ENCODE data around the gene OR8B4. TPM values are rescaled to one million over a fixed set of nuclear protein-coding genes. Genes with fewer than 3 reads are reported as not detected.
"Not testable (repeated sequence)": the region's sequence is repeated elsewhere in the genome, so short reads cannot be mapped to it uniquely, and the experiment has no call there.

The OR8B4 gene
- total RNA-seq, 1 experiment from 2014 or later = not detected

GRCh38 chr11:124463990-124464389, 39.3 kb upstream of the OR8B4 start:
- intact Hi-C loops (cut with micrococcal nuclease; ENCODE audit: unreplicated experiment) = no loop called here

GRCh38 chr11:124463324-124463723, 38.7 kb upstream of the OR8B4 start:
- H3K9me3 ChIP-seq = 0 out of 2 replicates have a peak, but pooled peaks cover 5% of the 10 kb centered on the region
- no TSS peak for BruUV-seq (replicated peaks)
- Mint-ChIP-seq H3K4me1 (ENCODE audit: low read depth, unreplicated experiment) (no peaks in the 10 kb centered on the region), H3K27ac (ENCODE audit: unreplicated experiment) (no peak overlapping the region), H3K27me3 (ENCODE audit: insufficient read depth, unreplicated experiment) (peaks cover 18% of the 10 kb centered on the region), H3K36me3 (ENCODE audit: insufficient read depth, unreplicated experiment) (no peaks in the 10 kb centered on the region), H3K9me3 (ENCODE audit: unreplicated experiment) (peaks cover 18% of the 10 kb centered on the region), H3K4me3 (ENCODE audit: unreplicated experiment) (no peak overlapping the region)
- ChIA-PET POLR2A (no interaction called here), CTCF (no interaction called here)
- no peaks in the 10 kb centered on the region for H3K27me3 ChIP-seq (replicated peaks; ENCODE audit: control insufficient read depth, insufficient read depth, low read length)
- intact Hi-C loops (cut with micrococcal nuclease; ENCODE audit: unreplicated experiment) = no loop called here
- no peak for DNase-seq
- no peak overlapping the region for H3K4me3 ChIP-seq (ENCODE audit: low read depth, low read length)
- H3K4me1 ChIP-seq = no peaks in the 10 kb centered on the region
- no peak for TF ChIP-seq CTCF (IDR thresholded peaks at IDR 0.05; ENCODE audit: insufficient read depth in 1 of 2, low read depth in 1 of 2, low read length in 1 of 2, severe bottlenecking in 1 of 2, unreplicated experiment in 1 of 2)
- no peaks in the 10 kb centered on the region for H3K36me3 ChIP-seq (ENCODE audit: control insufficient read depth, insufficient read depth, low read length)

More at GRCh38 chr11:124463990-124464389, 39.3 kb upstream of the OR8B4 start:
- H3K9me3 Mint-ChIP-seq (ENCODE audit: unreplicated experiment) = peaks cover 18% of the 10 kb centered on the region
- TF ChIP-seq CTCF (IDR thresholded peaks at IDR 0.05; ENCODE audit: insufficient read depth in 1 of 2, low read depth in 1 of 2, low read length in 1 of 2, severe bottlenecking in 1 of 2, unreplicated experiment in 1 of 2) = no peak
- H3K4me3 Mint-ChIP-seq (ENCODE audit: unreplicated experiment) = no peak overlapping the region
- Histone ChIP-seq H3K9me3 (0 out of 2 replicates have a peak, but pooled peaks cover 5% of the 10 kb centered on the region), H3K4me1 (no peaks in the 10 kb centered on the region), H3K27me3 (replicated peaks; ENCODE audit: control insufficient read depth, insufficient read depth, low read length) (no peaks in the 10 kb centered on the region), H3K36me3 (ENCODE audit: control insufficient read depth, insufficient read depth, low read length) (no peaks in the 10 kb centered on the region), H3K4me3 (ENCODE audit: low read depth, low read length) (no peak overlapping the region)
- H3K4me1 Mint-ChIP-seq (ENCODE audit: low read depth, unreplicated experiment) = no peaks in the 10 kb centered on the region
- H3K27ac Mint-ChIP-seq (ENCODE audit: unreplicated experiment) = no peak overlapping the region
- POLR2A ChIA-PET = no interaction called here
- no TSS peak for BruUV-seq (replicated peaks)
- DNase-seq = no peak
- H3K36me3 Mint-ChIP-seq (ENCODE audit: insufficient read depth, unreplicated experiment) = no peaks in the 10 kb centered on the region
- CTCF ChIA-PET = no interaction called here
- peaks cover 16% of the 10 kb centered on the region for H3K27me3 Mint-ChIP-seq (ENCODE audit: insufficient read depth, unreplicated experiment)

GRCh38 chr11:124460459-124460858, 35.8 kb upstream of the OR8B4 start:
- Histone ChIP-seq H3K4me1 (no peaks in the 10 kb centered on the region), H3K4me3 (ENCODE audit: low read depth, low read length) (no peak overlapping the region), H3K9me3 (0 out of 2 replicates have a peak, but pooled peaks cover 5% of the 10 kb centered on the region), H3K36me3 (ENCODE audit: control insufficient read depth, insufficient read depth, low read length) (no peaks in the 10 kb centered on the region), H3K27me3 (replicated peaks; ENCODE audit: control insufficient read depth, insufficient read depth, low read length) (no peaks in the 10 kb centered on the region)
- no peak for DNase-seq
- intact Hi-C loops (cut with micrococcal nuclease; ENCODE audit: unreplicated experiment) = no loop called here
- no TSS peak for BruUV-seq (replicated peaks)
- no peaks in the 10 kb centered on the region for H3K4me1 Mint-ChIP-seq (ENCODE audit: low read depth, unreplicated experiment)
- ChIA-PET POLR2A (no interaction called here), CTCF (no interaction called here)
- no peak overlapping the region for H3K27ac Mint-ChIP-seq (ENCODE audit: unreplicated experiment)
- H3K4me3 Mint-ChIP-seq (ENCODE audit: unreplicated experiment) = no peak overlapping the region
- H3K27me3 Mint-ChIP-seq (ENCODE audit: insufficient read depth, unreplicated experiment) = peaks cover 21% of the 10 kb centered on the region
- TF ChIP-seq CTCF (IDR thresholded peaks at IDR 0.05; ENCODE audit: insufficient read depth in 1 of 2, low read depth in 1 of 2, low read length in 1 of 2, severe bottlenecking in 1 of 2, unreplicated experiment in 1 of 2) = no peak
- peaks cover 18% of the 10 kb centered on the region for H3K9me3 Mint-ChIP-seq (ENCODE audit: unreplicated experiment)
- H3K36me3 Mint-ChIP-seq (ENCODE audit: insufficient read depth, unreplicated experiment) = no peaks in the 10 kb centered on the region

GRCh38 chr11:124459379-124459778, 34.7 kb upstream of the OR8B4 start:
- H3K4me3 ChIP-seq (ENCODE audit: low read depth, low read length); H3K4me1 Mint-ChIP-seq (ENCODE audit: low read depth, unreplicated experiment); H3K27me3 ChIP-seq (replicated peaks; ENCODE audit: control insufficient read depth, insufficient read depth, low read length); H3K4me1 ChIP-seq; BruUV-seq (replicated peaks); H3K36me3 Mint-ChIP-seq (ENCODE audit: insufficient read depth, unreplicated experiment); H3K4me3 Mint-ChIP-seq (ENCODE audit: unreplicated experiment); CTCF ChIA-PET; POLR2A ChIA-PET; H3K36me3 ChIP-seq (ENCODE audit: control insufficient read depth, insufficient read depth, low read length); H3K27ac Mint-ChIP-seq (ENCODE audit: unreplicated experiment); intact Hi-C loops (cut with micrococcal nuclease; ENCODE audit: unreplicated experiment); DNase-seq; H3K9me3 ChIP-seq: not testable (repeated sequence)
- H3K9me3 Mint-ChIP-seq (ENCODE audit: unreplicated experiment) = peaks cover 18% of the 10 kb centered on the region
- peaks cover 18% of the 10 kb centered on the region for H3K27me3 Mint-ChIP-seq (ENCODE audit: insufficient read depth, unreplicated experiment)

Data from Caco-2 (cell line).